GM19455 (cell line): ENCODE results near the gene CLEC2A.
"Not testable (repeated sequence)": the region's sequence is repeated elsewhere in the genome, so short reads cannot be mapped to it uniquely, and the experiment has no call there.

ENCODE experiments used
- ATAC-seq: cut with Tn5 transposase; IDR thresholded peaks from one replicate; pipeline ENCODE4 v1.9.1; 2021; ENCODE audit not compliant: unreplicated experiment

The CLEC2A gene

GRCh38 chr12:9883175-9883574 is 49.0 kb downstream of the CLEC2A start:
- ATAC-seq = no peak

- no peak for ATAC-seq
Measured at GRCh38 chr12:9881988-9882387, 50.2 kb downstream of the CLEC2A start.

GRCh38 chr12:9881246-9881645 is 50.9 kb downstream of the CLEC2A start, which contains the start of gene KLRF2:
Gene KLRF2 (plus strand): TSS chr12:9881489. CDS start chr12:9881596, 107 bp downstream.
- ATAC-seq = no peak

GRCh38 chr12:9880532-9881078 is 51.6 kb downstream of the CLEC2A start:
- ATAC-seq = no peak

GRCh38 chr12:9876120-9876519 is 56.0 kb downstream of the CLEC2A start:
- ATAC-seq = not testable (repeated sequence)

- no peak for ATAC-seq
Measured at GRCh38 chr12:9872742-9873141, 59.4 kb downstream of the CLEC2A start.

GRCh38 chr12:9872162-9872561 is 60.0 kb downstream of the CLEC2A start:
- no peak for ATAC-seq

GRCh38 chr12:9870286-9870866 is 61.8 kb downstream of the CLEC2A start:
- no peak for ATAC-seq

- ATAC-seq = no peak
Measured at GRCh38 chr12:9869307-9870161, 62.6 kb downstream of the CLEC2A start, which contains the start of gene CLEC2B. Gene CLEC2B (minus strand): TSS chr12:9869354.

GRCh38 chr12:9868951-9869306 is 63.2 kb downstream of the CLEC2A start:
- no peak for ATAC-seq

GRCh38 chr12:9868311-9868801 is 63.8 kb downstream of the CLEC2A start:
- ATAC-seq = no peak

- no peak for ATAC-seq
Measured at GRCh38 chr12:9867531-9867930, 64.6 kb downstream of the CLEC2A start.

- ATAC-seq = no peak
Measured at GRCh38 chr12:9866860-9867269, 65.3 kb downstream of the CLEC2A start.

GRCh38 chr12:9864913-9865675 is 67.1 kb downstream of the CLEC2A start:
- ATAC-seq = no peak
